Measurements from ENCODE around the gene KEAP1.
A peak's percentile ranks its signal among the peaks of the same experiment; 100 is the strongest.

- peak; percentile 49 to 69 (median 55) for TF ChIP-seq CTCF (IDR thresholded peaks at IDR 0.05)
- no peak for TF ChIP-seq POLR2A (IDR thresholded peaks at IDR 0.05)
- TF ChIP-seq POLR2AphosphoS5 (IDR thresholded peaks at IDR 0.05): no peak
Observed at GRCh38 chr19:10510301-10510802, 7.2 kb upstream of the KEAP1 start.

Data from upper lobe of left lung (tissue), 4 donors.